ENCODE measurements around the gene ERC1. TPM values are rescaled to one million over a fixed set of nuclear protein-coding genes. Genes with fewer than 3 reads are reported as not detected.

The ERC1 gene
- polyA plus RNA-seq, 1 donor: 17.5 TPM

DNA sequence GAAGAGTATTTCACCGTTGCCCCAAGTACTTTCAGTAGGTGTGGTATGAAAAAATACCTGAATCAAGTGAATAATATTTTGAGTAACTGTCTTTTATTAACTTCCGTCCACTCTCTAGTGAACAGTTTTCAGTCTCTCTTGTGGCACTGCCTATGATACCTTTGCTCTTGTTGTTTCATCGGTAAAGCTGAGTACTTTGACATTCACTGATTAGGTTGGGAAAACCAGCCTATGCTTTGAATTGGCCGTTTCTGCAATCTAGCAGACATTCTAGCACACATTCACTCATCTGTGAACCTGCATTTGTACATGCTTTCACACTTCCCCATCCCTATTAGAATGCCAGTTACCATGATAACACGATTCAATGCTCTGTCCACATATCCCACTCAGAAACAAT, 386.1 kb downstream of the ERC1 start:
- H3K4me1 ChIP-seq (ENCODE audit: control insufficient read depth, insufficient read depth, low read length): no peaks in the 10 kb centered on the region
- no peak overlapping the region for H3K27ac ChIP-seq (ENCODE audit: low read length)
- peaks cover 13% of the 10 kb centered on the region for H3K36me3 ChIP-seq (ENCODE audit: control insufficient read depth, insufficient read depth, low read length)
- no peak overlapping the region for H3K4me3 ChIP-seq (ENCODE audit: low read length)
- DNase-seq: no peak
- no peaks in the 10 kb centered on the region for H3K27me3 ChIP-seq (ENCODE audit: control insufficient read depth, insufficient read depth, low read length)
- WGBS (ENCODE audit: insufficient coverage, low lambda C conversion rate): 100% methylated on average over 2 of the region's 5 CpGs
- H3K9me3 ChIP-seq (ENCODE audit: control insufficient read depth, low read depth, low read length): no peaks in the 10 kb centered on the region

DNA sequence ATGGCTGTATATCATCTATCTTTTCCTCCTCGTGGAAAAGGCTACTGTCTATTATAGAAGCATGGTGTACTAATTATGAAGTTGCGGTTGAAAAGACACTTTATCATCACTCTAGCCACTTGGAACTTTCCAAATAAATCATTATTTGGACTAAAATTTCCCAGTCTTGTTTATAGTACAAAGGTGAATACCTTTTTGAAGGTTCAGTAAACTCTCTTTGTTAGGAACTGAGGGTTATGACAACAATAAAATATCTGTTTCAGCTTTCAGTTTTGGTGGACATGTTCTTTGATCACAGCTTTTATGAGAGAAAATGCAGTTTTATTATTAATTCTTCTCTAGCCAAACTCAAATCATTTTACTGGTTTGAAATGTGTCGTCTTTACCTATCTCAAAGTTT, 386.7 kb downstream of the ERC1 start:
- WGBS (ENCODE audit: insufficient coverage, low lambda C conversion rate): 83% methylated on average over 1 of the region's 3 CpGs
- Histone ChIP-seq H3K4me3 (ENCODE audit: low read length) (no peak overlapping the region), H3K4me1 (ENCODE audit: control insufficient read depth, insufficient read depth, low read length) (no peaks in the 10 kb centered on the region), H3K27ac (ENCODE audit: low read length) (no peak overlapping the region), H3K36me3 (ENCODE audit: control insufficient read depth, insufficient read depth, low read length) (peaks cover 10% of the 10 kb centered on the region), H3K27me3 (ENCODE audit: control insufficient read depth, insufficient read depth, low read length) (no peaks in the 10 kb centered on the region), H3K9me3 (ENCODE audit: control insufficient read depth, low read depth, low read length) (no peaks in the 10 kb centered on the region)
- DNase-seq: no peak

DNA sequence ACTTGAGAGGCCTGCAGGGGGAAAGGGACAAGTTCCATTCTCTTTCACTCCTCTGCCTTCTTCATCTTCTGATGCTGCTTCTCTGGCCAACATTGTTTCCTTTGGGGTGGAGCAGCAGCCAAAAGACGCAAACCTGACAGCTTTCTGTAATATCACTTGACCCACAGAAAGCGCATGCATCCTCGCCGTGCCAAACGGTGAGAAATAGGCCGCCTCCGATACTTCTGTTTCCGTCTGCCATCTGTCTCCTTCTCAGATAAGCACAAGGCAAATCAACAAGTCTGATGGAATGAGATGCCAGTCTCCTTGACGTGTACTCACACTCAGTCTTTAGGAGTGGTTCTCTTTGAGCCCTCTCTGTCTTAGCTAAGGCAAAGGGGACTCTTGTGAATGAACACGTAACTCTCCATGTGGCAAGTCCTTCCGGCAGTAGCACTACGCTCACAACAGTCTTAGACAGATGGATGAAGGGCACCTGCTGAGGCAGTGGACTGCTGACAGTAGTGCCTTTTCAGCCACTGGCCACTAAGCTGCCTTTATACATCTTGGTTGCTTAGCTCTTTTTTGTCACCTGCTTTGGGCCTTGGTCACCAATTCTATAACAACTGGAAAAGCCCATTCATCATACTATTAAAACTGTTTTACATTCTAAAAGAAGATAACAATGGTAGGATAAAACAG, 389.3 kb downstream of the ERC1 start:
- no peaks in the 10 kb centered on the region for H3K9me3 ChIP-seq (ENCODE audit: control insufficient read depth, low read depth, low read length)
- WGBS (ENCODE audit: insufficient coverage, low lambda C conversion rate): no CpG with 5 or more reads among the region's 12 CpGs
- H3K4me1 ChIP-seq (ENCODE audit: control insufficient read depth, insufficient read depth, low read length): no peaks in the 10 kb centered on the region
- H3K4me3 ChIP-seq (ENCODE audit: low read length): no peak overlapping the region
- no peak for DNase-seq
- H3K27ac ChIP-seq (ENCODE audit: low read length): no peak overlapping the region
- H3K27me3 ChIP-seq (ENCODE audit: control insufficient read depth, insufficient read depth, low read length): no peaks in the 10 kb centered on the region
- peaks cover 8% of the 10 kb centered on the region for H3K36me3 ChIP-seq (ENCODE audit: control insufficient read depth, insufficient read depth, low read length)

DNA sequence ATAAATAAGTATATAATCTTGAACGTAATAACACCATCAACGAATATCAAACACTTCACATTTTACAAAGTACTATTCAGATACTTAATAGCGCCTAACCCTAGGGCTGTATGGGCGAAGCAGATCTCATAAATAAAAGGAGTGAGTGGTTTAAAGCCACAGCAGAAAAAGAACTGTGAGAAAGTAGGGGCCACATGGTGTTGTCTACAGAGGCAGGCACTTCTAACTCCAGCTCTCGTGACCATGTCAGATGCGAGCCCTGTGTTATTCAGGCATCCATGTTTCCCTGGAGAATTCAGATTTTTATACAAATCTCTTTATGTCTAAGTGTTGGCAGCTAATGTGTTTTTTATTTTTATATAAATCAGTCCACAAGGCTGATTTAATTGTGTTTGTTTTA, 391.1 kb downstream of the ERC1 start:
- Histone ChIP-seq H3K4me1 (ENCODE audit: control insufficient read depth, insufficient read depth, low read length) (no peaks in the 10 kb centered on the region), H3K9me3 (ENCODE audit: control insufficient read depth, low read depth, low read length) (no peaks in the 10 kb centered on the region), H3K27me3 (ENCODE audit: control insufficient read depth, insufficient read depth, low read length) (no peaks in the 10 kb centered on the region), H3K4me3 (ENCODE audit: low read length) (no peak overlapping the region), H3K27ac (ENCODE audit: low read length) (no peak overlapping the region), H3K36me3 (ENCODE audit: control insufficient read depth, insufficient read depth, low read length) (peaks cover 1% of the 10 kb centered on the region)
- DNase-seq: no peak
- 83% methylated on average over 4 of the region's 6 CpGs for WGBS (ENCODE audit: insufficient coverage, low lambda C conversion rate)

DNA sequence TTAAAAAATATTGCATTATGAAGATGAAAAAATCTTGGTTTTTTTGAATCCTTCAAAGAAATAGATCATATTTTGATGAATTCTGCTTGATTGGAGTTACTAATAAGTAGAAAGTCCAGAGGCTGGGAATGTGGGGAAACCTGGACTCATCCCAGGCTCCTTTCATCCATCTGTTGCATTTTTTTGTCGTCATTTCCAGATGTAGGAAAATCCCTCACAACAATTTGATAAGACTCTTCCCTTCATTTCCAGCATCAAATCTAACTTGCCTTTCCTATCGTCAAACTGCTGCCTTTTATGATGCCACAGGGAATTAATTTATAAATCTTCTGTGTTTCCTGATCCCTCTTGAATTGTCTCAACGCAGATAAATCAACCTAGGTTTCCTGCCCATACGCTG, 391.8 kb downstream of the ERC1 start:
- no peak for DNase-seq
- Histone ChIP-seq H3K4me1 (ENCODE audit: control insufficient read depth, insufficient read depth, low read length) (no peaks in the 10 kb centered on the region), H3K4me3 (ENCODE audit: low read length) (no peak overlapping the region), H3K9me3 (ENCODE audit: control insufficient read depth, low read depth, low read length) (no peaks in the 10 kb centered on the region), H3K36me3 (ENCODE audit: control insufficient read depth, insufficient read depth, low read length) (no peaks in the 10 kb centered on the region), H3K27ac (ENCODE audit: low read length) (no peak overlapping the region), H3K27me3 (ENCODE audit: control insufficient read depth, insufficient read depth, low read length) (no peaks in the 10 kb centered on the region)
- 80% methylated on average over 3 of the region's 4 CpGs for WGBS (ENCODE audit: insufficient coverage, low lambda C conversion rate)

DNA sequence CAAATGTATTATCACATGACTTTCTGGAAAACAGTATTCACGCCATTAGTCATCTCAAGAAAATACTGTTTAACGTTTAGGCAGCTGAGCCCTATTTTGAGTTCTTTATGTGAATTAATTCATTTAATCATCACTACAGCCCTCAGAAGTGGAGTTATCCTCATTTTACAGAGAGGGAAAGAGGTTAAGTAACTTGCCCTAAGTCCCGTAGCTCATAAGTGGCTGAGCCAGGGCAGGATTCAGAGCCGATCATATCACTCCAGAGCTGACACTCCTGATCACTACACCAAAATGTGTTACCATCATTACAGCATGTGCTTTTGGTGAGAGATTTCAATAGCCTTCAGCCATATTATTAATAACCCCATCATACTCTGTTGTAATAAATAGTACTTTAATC, 392.7 kb downstream of the ERC1 start:
- no peak for DNase-seq
- WGBS (ENCODE audit: insufficient coverage, low lambda C conversion rate): 90% methylated on average over 2 of the region's 4 CpGs
- Histone ChIP-seq H3K4me1 (ENCODE audit: control insufficient read depth, insufficient read depth, low read length) (no peaks in the 10 kb centered on the region), H3K27ac (ENCODE audit: low read length) (no peak overlapping the region), H3K9me3 (ENCODE audit: control insufficient read depth, low read depth, low read length) (no peaks in the 10 kb centered on the region), H3K36me3 (ENCODE audit: control insufficient read depth, insufficient read depth, low read length) (no peaks in the 10 kb centered on the region), H3K27me3 (ENCODE audit: control insufficient read depth, insufficient read depth, low read length) (no peaks in the 10 kb centered on the region), H3K4me3 (ENCODE audit: low read length) (no peak overlapping the region)

GRCh38 chr12:1384910-1385309, 393.9 kb downstream of the ERC1 start:
- no peak for DNase-seq
- 72% methylated on average over 2 of the region's 4 CpGs for whole genome bisulfite sequencing (ENCODE audit: insufficient coverage, low lambda C conversion rate)

DNA sequence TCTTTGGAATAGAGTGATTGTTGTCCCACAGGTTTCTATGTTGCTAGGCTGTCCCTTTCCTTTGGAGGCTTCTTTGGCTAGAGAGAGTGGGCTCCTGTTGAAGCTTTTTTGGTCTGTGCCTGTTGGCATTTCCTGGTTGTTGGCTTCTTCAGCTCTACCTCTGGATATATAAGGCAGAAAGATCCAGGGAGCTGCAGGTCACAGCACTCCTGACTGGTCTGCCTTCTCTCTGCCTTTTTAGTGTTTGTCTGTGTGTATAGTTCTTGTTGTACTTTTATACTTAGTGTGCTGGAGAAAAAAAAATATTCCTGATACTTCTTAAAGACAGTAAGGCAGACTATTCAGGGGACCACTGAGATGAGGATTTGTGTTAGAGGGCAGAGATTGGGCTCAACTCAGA, 400.7 kb downstream of the ERC1 start:
- no peaks in the 10 kb centered on the region for H3K27me3 ChIP-seq (ENCODE audit: control insufficient read depth, insufficient read depth, low read length)
- no peak overlapping the region for H3K4me3 ChIP-seq (ENCODE audit: low read length)
- DNase-seq: no peak
- H3K4me1 ChIP-seq (ENCODE audit: control insufficient read depth, insufficient read depth, low read length): no peaks in the 10 kb centered on the region
- H3K9me3 ChIP-seq (ENCODE audit: control insufficient read depth, low read depth, low read length): peaks cover 5% of the 10 kb centered on the region
- peaks cover 8% of the 10 kb centered on the region for H3K36me3 ChIP-seq (ENCODE audit: control insufficient read depth, insufficient read depth, low read length)
- H3K27ac ChIP-seq (ENCODE audit: low read length): no peak overlapping the region

More at GRCh38 chr12:1384910-1385309, 393.9 kb downstream of the ERC1 start:
- no peaks in the 10 kb centered on the region for H3K4me1 ChIP-seq (ENCODE audit: control insufficient read depth, insufficient read depth, low read length)
- H3K27me3 ChIP-seq (ENCODE audit: control insufficient read depth, insufficient read depth, low read length): no peaks in the 10 kb centered on the region
- H3K4me3 ChIP-seq (ENCODE audit: low read length): no peak overlapping the region
- no peaks in the 10 kb centered on the region for H3K36me3 ChIP-seq (ENCODE audit: control insufficient read depth, insufficient read depth, low read length)
- H3K9me3 ChIP-seq (ENCODE audit: control insufficient read depth, low read depth, low read length): no peaks in the 10 kb centered on the region
- no peak overlapping the region for H3K27ac ChIP-seq (ENCODE audit: low read length)

- H3K27ac ChIP-seq (ENCODE audit: low read length): no peak overlapping the region
- WGBS (ENCODE audit: insufficient coverage, low lambda C conversion rate): 95% methylated on average over 4 of the region's 4 CpGs
- no peaks in the 10 kb centered on the region for H3K4me1 ChIP-seq (ENCODE audit: control insufficient read depth, insufficient read depth, low read length)
- H3K9me3 ChIP-seq (ENCODE audit: control insufficient read depth, low read depth, low read length): peaks cover 5% of the 10 kb centered on the region
- H3K36me3 ChIP-seq (ENCODE audit: control insufficient read depth, insufficient read depth, low read length): peaks cover 7% of the 10 kb centered on the region
- no peaks in the 10 kb centered on the region for H3K27me3 ChIP-seq (ENCODE audit: control insufficient read depth, insufficient read depth, low read length)
- no peak overlapping the region for H3K4me3 ChIP-seq (ENCODE audit: low read length)
- no peak for DNase-seq
These were observed 404.5 kb downstream of the ERC1 start for GRCh38 chr12:1395421-1395955.

- no peak for DNase-seq
- WGBS (ENCODE audit: insufficient coverage, low lambda C conversion rate): no CpG with 5 or more reads among the region's 3 CpGs
- no peaks in the 10 kb centered on the region for H3K27me3 ChIP-seq (ENCODE audit: control insufficient read depth, insufficient read depth, low read length)
- no peak overlapping the region for H3K4me3 ChIP-seq (ENCODE audit: low read length)
- H3K4me1 ChIP-seq (ENCODE audit: control insufficient read depth, insufficient read depth, low read length): no peaks in the 10 kb centered on the region
- no peaks in the 10 kb centered on the region for H3K36me3 ChIP-seq (ENCODE audit: control insufficient read depth, insufficient read depth, low read length)
- H3K9me3 ChIP-seq (ENCODE audit: control insufficient read depth, low read depth, low read length): no peaks in the 10 kb centered on the region
- H3K27ac ChIP-seq (ENCODE audit: low read length): no peak overlapping the region
These were observed 407.6 kb downstream of the ERC1 start for GRCh38 chr12:1398673-1399072.

DNA sequence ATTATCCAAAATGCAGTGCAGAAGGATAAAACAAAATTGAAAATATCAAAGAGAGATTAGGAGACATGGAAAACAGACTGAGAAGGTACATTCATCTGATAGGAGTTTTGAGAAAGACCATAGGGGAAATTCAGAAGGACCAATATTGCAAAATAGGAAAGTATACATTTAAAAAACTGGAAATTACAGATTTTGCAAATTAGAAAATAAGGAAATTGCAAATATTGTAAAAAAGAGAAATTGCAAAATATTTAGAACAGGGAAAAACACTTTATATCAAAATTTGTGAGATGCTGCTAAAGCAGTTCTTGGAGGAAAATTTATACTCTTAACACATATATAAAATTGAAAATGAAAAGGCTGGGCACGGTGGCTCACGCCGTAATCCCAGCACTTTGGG, 410.9 kb downstream of the ERC1 start:
- H3K4me1 ChIP-seq (ENCODE audit: control insufficient read depth, insufficient read depth, low read length): no peaks in the 10 kb centered on the region
- WGBS (ENCODE audit: insufficient coverage, low lambda C conversion rate): no CpG with 5 or more reads among the region's 3 CpGs
- no peak overlapping the region for H3K27ac ChIP-seq (ENCODE audit: low read length)
- DNase-seq: no peak
- H3K4me3 ChIP-seq (ENCODE audit: low read length): no peak overlapping the region
- H3K9me3 ChIP-seq (ENCODE audit: control insufficient read depth, low read depth, low read length): no peaks in the 10 kb centered on the region
- no peaks in the 10 kb centered on the region for H3K36me3 ChIP-seq (ENCODE audit: control insufficient read depth, insufficient read depth, low read length)
- H3K27me3 ChIP-seq (ENCODE audit: control insufficient read depth, insufficient read depth, low read length): no peaks in the 10 kb centered on the region
